Measurements from ENCODE around the gene TAF10.

TAF10 gene

GRCh38 chr11:6650980-6651379 is 39.0 kb upstream of the TAF10 start:
- H3K4me1 ChIP-seq (ENCODE audit: insufficient read depth, low read length): peaks cover 21% of the 10 kb centered on the region
- H3K36me3 ChIP-seq (ENCODE audit: insufficient read depth, low read length): peaks cover 32% of the 10 kb centered on the region
- no peak overlapping the region for H2AFZ ChIP-seq (ENCODE audit: low read depth, low read length)
- H3K27me3 ChIP-seq (ENCODE audit: insufficient read depth, low read length): no peaks in the 10 kb centered on the region
- H3K9me3 ChIP-seq (ENCODE audit: low read length): no peaks in the 10 kb centered on the region
- H3K4me3 ChIP-seq (ENCODE audit: low read length): no peak overlapping the region

DNA sequence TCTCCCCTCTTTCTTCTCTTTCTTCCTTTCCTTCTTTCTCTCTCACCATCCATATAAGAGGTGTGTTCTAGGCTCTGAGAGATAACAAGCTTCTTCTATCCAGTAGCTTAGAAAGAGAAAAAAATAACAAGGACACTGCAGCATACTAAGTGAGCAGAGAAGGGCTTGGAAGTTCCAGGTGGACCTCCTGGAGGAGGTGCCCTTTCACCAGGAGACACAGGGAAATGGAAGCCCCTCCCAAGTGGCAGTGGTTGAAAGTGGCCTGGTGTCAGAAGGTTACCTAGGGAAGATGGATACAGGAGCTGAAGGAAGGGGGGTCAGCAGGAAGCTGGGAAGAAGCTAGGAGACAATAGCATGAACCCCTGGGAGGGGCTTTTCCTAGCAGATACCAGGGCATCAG is 38.1 kb upstream of the TAF10 start:
- H3K36me3 ChIP-seq (ENCODE audit: insufficient read depth, low read length): peaks cover 37% of the 10 kb centered on the region
- no peak overlapping the region for H2AFZ ChIP-seq (ENCODE audit: low read depth, low read length)
- H3K4me1 ChIP-seq (ENCODE audit: insufficient read depth, low read length): peaks cover 20% of the 10 kb centered on the region
- H3K4me3 ChIP-seq (ENCODE audit: low read length): no peak overlapping the region
- H3K27me3 ChIP-seq (ENCODE audit: insufficient read depth, low read length): no peaks in the 10 kb centered on the region
- H3K9me3 ChIP-seq (ENCODE audit: low read length): no peaks in the 10 kb centered on the region

DNA sequence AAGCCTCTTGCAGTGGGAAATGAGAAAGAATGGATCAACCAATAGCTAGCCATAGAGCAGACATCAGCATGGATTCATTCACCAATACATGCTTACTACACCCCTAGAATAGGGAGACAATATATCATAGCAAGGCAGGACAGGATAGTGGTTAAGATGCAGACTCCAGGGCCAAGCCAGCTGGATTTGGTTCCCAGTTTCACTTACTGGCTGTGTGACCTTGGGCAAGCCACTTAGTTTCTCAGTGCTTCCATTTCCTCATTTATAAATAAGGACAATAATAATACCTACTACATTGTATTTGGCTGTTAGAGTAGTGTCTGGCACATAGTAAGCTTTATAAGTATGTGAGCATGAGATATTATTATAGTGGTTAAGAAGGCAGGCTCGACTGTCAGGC is 36.5 kb upstream of the TAF10 start:
- peaks cover 40% of the 10 kb centered on the region for H3K36me3 ChIP-seq (ENCODE audit: insufficient read depth, low read length)
- H3K4me1 ChIP-seq (ENCODE audit: insufficient read depth, low read length): peaks cover 6% of the 10 kb centered on the region
- no peaks in the 10 kb centered on the region for H3K27me3 ChIP-seq (ENCODE audit: insufficient read depth, low read length)
- H3K9me3 ChIP-seq (ENCODE audit: low read length): no peaks in the 10 kb centered on the region
- H2AFZ ChIP-seq (ENCODE audit: low read depth, low read length): no peak overlapping the region
- no peak overlapping the region for H3K4me3 ChIP-seq (ENCODE audit: low read length)

GRCh38 chr11:6647836-6648235 is 35.8 kb upstream of the TAF10 start:
- H2AFZ ChIP-seq (ENCODE audit: low read depth, low read length): no peak overlapping the region
- no peak overlapping the region for H3K4me3 ChIP-seq (ENCODE audit: low read length)
- H3K4me1 ChIP-seq (ENCODE audit: insufficient read depth, low read length): peaks cover 6% of the 10 kb centered on the region
- peaks cover 40% of the 10 kb centered on the region for H3K36me3 ChIP-seq (ENCODE audit: insufficient read depth, low read length)
- H3K27me3 ChIP-seq (ENCODE audit: insufficient read depth, low read length): no peaks in the 10 kb centered on the region
- no peaks in the 10 kb centered on the region for H3K9me3 ChIP-seq (ENCODE audit: low read length)

GRCh38 chr11:6646918-6647679 is 35.1 kb upstream of the TAF10 start:
- Histone ChIP-seq H3K4me1 (ENCODE audit: insufficient read depth, low read length) (peaks cover 2% of the 10 kb centered on the region), H3K9me3 (ENCODE audit: low read length) (no peaks in the 10 kb centered on the region), H3K4me3 (ENCODE audit: low read length) (no peak overlapping the region), H3K27me3 (ENCODE audit: insufficient read depth, low read length) (no peaks in the 10 kb centered on the region), H2AFZ (ENCODE audit: low read depth, low read length) (no peak overlapping the region), H3K36me3 (ENCODE audit: insufficient read depth, low read length) (peaks cover 39% of the 10 kb centered on the region)

DNA sequence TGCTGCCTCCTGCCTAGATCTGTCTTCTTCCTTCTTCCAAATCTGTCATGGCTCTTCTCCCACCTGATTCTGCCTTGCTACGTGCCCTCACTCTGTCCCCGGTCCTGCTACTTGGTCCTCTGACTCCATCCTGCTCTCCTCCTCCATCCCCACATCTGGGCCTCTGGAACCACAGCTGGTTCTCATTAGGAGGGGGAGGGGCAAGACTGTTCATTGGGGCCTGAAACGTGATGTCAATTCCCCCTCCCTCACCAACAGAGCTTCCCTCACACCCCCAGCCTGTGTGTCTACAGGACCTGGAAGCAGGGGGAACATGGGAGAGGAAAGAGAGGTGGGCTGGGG is 34.5 kb upstream of the TAF10 start:
- Histone ChIP-seq H3K9me3 (ENCODE audit: low read length) (no peaks in the 10 kb centered on the region), H2AFZ (ENCODE audit: low read depth, low read length) (no peak overlapping the region), H3K4me3 (ENCODE audit: low read length) (no peak overlapping the region), H3K27me3 (ENCODE audit: insufficient read depth, low read length) (no peaks in the 10 kb centered on the region), H3K36me3 (ENCODE audit: insufficient read depth, low read length) (peaks cover 35% of the 10 kb centered on the region), H3K4me1 (ENCODE audit: insufficient read depth, low read length) (peaks cover 2% of the 10 kb centered on the region)

DNA sequence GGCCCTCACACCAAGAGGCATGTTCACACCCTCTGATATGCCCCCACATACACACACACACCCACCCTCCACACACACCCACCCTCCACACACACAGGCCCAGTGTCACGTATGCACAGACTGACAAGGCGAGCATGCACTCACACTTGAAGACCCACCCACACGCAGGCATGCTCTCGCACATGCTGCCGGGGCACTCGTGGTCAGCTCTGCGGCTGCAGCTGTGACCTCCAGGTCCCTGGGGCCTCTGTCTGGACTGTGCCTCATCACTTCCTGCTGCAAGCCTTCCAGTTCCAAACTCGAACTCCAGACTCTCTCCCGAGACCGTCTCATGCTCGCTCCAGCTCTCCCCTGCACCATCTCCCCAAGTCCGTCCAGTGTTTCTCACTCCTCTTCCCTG is 34.1 kb upstream of the TAF10 start:
- peaks cover 2% of the 10 kb centered on the region for H3K4me1 ChIP-seq (ENCODE audit: insufficient read depth, low read length)
- H3K9me3 ChIP-seq (ENCODE audit: low read length): no peaks in the 10 kb centered on the region
- H3K4me3 ChIP-seq (ENCODE audit: low read length): no peak overlapping the region
- peaks cover 36% of the 10 kb centered on the region for H3K36me3 ChIP-seq (ENCODE audit: insufficient read depth, low read length)
- H2AFZ ChIP-seq (ENCODE audit: low read depth, low read length): no peak overlapping the region
- H3K27me3 ChIP-seq (ENCODE audit: insufficient read depth, low read length): no peaks in the 10 kb centered on the region

DNA sequence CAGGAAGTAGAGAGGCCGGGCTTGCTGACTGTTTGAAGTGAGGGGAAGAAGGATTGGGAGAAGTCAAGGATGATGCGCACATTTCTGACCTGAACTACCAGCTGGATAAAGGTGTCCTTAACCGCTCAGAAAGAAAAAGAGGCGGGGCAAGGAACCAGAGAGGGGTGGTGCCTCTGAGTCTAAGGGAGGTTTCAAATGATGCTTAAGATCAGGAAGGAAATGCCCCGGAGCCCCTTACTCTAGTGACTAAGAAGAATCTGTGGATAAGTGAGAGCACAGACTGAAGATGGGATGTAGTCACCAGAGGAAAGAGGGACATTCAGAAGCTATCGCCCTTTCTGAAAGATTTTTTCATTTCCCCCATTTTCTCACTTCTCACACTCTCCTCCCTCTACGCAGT is 30.9 kb upstream of the TAF10 start:
- Histone ChIP-seq H3K27me3 (ENCODE audit: insufficient read depth, low read length) (no peaks in the 10 kb centered on the region), H3K4me3 (ENCODE audit: low read length) (no peak overlapping the region), H3K4me1 (ENCODE audit: insufficient read depth, low read length) (peaks cover 2% of the 10 kb centered on the region), H2AFZ (ENCODE audit: low read depth, low read length) (no peak overlapping the region), H3K36me3 (ENCODE audit: insufficient read depth, low read length) (peaks cover 36% of the 10 kb centered on the region), H3K9me3 (ENCODE audit: low read length) (no peaks in the 10 kb centered on the region)

- H3K36me3 ChIP-seq (ENCODE audit: insufficient read depth, low read length): peaks cover 41% of the 10 kb centered on the region
- H3K9me3 ChIP-seq (ENCODE audit: low read length): no peaks in the 10 kb centered on the region
- no peak overlapping the region for H3K4me3 ChIP-seq (ENCODE audit: low read length)
- H3K27me3 ChIP-seq (ENCODE audit: insufficient read depth, low read length): no peaks in the 10 kb centered on the region
- H3K4me1 ChIP-seq (ENCODE audit: insufficient read depth, low read length): peaks cover under 1% of the 10 kb centered on the region
- H2AFZ ChIP-seq (ENCODE audit: low read depth, low read length): no peak overlapping the region
Measured at GRCh38 chr11:6640985-6641701, 29.1 kb upstream of the TAF10 start.

- Histone ChIP-seq H2AFZ (ENCODE audit: low read depth, low read length) (no peak overlapping the region), H3K9me3 (ENCODE audit: low read length) (no peaks in the 10 kb centered on the region), H3K36me3 (ENCODE audit: insufficient read depth, low read length) (peaks cover 36% of the 10 kb centered on the region)
Measured at GRCh38 chr11:6640036-6640984, 28.3 kb upstream of the TAF10 start.

DNA sequence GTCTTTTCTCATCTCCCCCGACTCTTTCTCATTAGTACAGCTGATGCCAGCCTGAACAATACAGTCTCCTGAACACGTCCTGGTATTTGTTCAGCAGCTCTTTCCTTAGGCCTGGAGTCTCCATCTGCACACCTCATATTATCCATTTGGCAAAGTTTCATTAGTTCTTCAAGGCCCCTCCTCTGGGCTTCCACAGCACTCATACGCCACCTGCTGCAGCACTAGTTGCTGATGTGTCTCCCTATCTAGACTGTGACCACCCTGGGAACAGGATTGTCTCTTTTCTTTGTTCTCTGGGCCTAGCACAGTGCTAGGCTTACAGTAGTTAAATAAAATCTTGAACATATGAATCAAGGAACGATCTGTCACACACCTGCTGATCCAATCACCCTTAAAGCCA is 26.4 kb upstream of the TAF10 start:
- peaks cover 46% of the 10 kb centered on the region for H3K36me3 ChIP-seq (ENCODE audit: insufficient read depth, low read length)

More at GRCh38 chr11:6640036-6640984, 28.3 kb upstream of the TAF10 start:
- no peaks in the 10 kb centered on the region for H3K27me3 ChIP-seq (ENCODE audit: insufficient read depth, low read length)
- H3K4me3 ChIP-seq (ENCODE audit: low read length): no peak overlapping the region
- H3K4me1 ChIP-seq (ENCODE audit: insufficient read depth, low read length): peaks cover 5% of the 10 kb centered on the region

DNA sequence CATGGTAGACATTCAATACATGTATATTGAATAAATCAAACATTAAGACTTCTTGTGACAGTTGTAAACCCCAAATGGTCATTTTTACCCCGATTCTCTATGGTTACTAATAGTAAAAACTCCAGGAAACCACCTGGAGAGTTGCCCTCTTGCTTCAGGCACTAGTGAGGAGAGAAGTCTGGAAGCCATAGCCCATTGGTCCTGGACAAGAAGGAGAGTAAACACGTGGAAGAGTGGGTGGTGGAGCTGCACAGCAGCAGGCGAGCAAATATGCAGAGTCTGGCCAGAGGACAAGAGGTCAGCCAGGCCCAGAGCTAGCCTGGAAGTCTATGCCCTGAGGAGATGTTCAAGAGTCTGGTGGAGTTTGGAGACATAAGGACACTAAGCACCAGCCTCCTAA is 25.9 kb upstream of the TAF10 start:
- H2AFZ ChIP-seq (ENCODE audit: low read depth, low read length): no peak overlapping the region
- peaks cover 5% of the 10 kb centered on the region for H3K4me1 ChIP-seq (ENCODE audit: insufficient read depth, low read length)
- H3K4me3 ChIP-seq (ENCODE audit: low read length): no peak overlapping the region
- H3K9me3 ChIP-seq (ENCODE audit: low read length): no peaks in the 10 kb centered on the region
- peaks cover 52% of the 10 kb centered on the region for H3K36me3 ChIP-seq (ENCODE audit: insufficient read depth, low read length)
- no peaks in the 10 kb centered on the region for H3K27me3 ChIP-seq (ENCODE audit: insufficient read depth, low read length)

More for the DNA sequence above, 26.4 kb upstream of the TAF10 start:
- Histone ChIP-seq H3K4me1 (ENCODE audit: insufficient read depth, low read length) (peaks cover 5% of the 10 kb centered on the region), H3K9me3 (ENCODE audit: low read length) (no peaks in the 10 kb centered on the region), H2AFZ (ENCODE audit: low read depth, low read length) (no peak overlapping the region), H3K4me3 (ENCODE audit: low read length) (no peak overlapping the region), H3K27me3 (ENCODE audit: insufficient read depth, low read length) (no peaks in the 10 kb centered on the region)

DNA sequence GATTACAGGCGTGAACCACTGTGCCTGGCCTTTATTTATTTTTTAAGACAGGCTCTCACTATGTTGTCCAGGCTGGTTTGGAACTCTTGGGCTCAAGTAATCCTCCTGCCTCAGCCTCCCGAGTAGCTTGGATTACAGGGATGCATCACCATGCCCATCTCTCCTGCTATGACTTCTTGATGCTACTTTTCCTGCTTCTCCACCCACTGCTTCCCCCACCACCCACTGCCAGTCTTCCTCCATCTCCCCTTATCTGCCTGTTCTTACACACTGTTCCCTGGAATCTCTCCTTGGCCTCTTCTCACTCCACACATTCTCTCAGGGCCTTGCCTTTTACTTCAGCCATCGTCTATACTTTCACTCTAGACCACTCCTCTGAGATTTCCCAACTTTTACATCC is 24.5 kb upstream of the TAF10 start:
- H3K4me3 ChIP-seq (ENCODE audit: low read length): no peak overlapping the region
- H2AFZ ChIP-seq (ENCODE audit: low read depth, low read length): no peak overlapping the region
- H3K36me3 ChIP-seq (ENCODE audit: insufficient read depth, low read length): peaks cover 63% of the 10 kb centered on the region
- H3K27me3 ChIP-seq (ENCODE audit: insufficient read depth, low read length): no peaks in the 10 kb centered on the region
- no peaks in the 10 kb centered on the region for H3K9me3 ChIP-seq (ENCODE audit: low read length)
- H3K4me1 ChIP-seq (ENCODE audit: insufficient read depth, low read length): peaks cover 5% of the 10 kb centered on the region

Data from neuron (in vitro differentiated cells).